AG09309 (cell line): ENCODE results near the gene OR6P1.

Source experiments
- DNase-seq: peaks from one replicate; pipeline ENCODE4 v3.0.0-alpha.2; 2010; ENCODE audit warnings: low read depth
- H3K4me3 ChIP-seq: 2 replicates; pipeline ENCODE4 v1.5.1; 2011; ENCODE audit warnings: mild to moderate bottlenecking, low read depth, low read length, moderate library complexity; ENCODE audit not compliant: control insufficient read depth
- TF ChIP-seq, protein P1 (sequence below): IDR thresholded peaks from 2 replicates; pipeline ENCODE4 v1.5.1; 2011; ENCODE audit warnings: mild to moderate bottlenecking, low read depth, low read length, inconsistent platforms; ENCODE audit not compliant: insufficient read depth, control insufficient read depth; ENCODE audit errors: missing control alignments

Gene OR6P1

DNA sequence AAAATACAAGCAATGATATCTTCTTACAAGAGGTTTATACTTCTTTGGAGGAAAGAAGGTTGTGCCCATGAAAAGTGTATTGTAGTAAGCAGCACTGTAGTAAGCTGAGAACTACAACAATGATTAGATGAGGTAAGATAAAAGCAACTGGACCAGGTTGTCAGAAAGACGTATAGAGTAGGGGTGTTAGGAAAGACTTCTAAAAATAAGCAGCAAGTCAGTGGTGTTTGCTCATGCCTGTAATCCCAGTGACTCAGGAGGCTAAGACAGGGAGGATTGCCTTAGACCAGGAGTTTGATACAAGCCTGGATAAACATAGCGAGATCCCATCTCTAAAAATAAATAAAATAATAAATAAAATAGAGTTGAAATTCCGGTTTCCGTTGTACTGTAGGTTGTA, 13.6 kb upstream of the OR6P1 start:
- TF ChIP-seq, protein P1, sequence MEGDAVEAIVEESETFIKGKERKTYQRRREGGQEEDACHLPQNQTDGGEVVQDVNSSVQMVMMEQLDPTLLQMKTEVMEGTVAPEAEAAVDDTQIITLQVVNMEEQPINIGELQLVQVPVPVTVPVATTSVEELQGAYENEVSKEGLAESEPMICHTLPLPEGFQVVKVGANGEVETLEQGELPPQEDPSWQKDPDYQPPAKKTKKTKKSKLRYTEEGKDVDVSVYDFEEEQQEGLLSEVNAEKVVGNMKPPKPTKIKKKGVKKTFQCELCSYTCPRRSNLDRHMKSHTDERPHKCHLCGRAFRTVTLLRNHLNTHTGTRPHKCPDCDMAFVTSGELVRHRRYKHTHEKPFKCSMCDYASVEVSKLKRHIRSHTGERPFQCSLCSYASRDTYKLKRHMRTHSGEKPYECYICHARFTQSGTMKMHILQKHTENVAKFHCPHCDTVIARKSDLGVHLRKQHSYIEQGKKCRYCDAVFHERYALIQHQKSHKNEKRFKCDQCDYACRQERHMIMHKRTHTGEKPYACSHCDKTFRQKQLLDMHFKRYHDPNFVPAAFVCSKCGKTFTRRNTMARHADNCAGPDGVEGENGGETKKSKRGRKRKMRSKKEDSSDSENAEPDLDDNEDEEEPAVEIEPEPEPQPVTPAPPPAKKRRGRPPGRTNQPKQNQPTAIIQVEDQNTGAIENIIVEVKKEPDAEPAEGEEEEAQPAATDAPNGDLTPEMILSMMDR = no peak
- no peak for DNase-seq
- no peak overlapping the region for H3K4me3 ChIP-seq

DNA sequence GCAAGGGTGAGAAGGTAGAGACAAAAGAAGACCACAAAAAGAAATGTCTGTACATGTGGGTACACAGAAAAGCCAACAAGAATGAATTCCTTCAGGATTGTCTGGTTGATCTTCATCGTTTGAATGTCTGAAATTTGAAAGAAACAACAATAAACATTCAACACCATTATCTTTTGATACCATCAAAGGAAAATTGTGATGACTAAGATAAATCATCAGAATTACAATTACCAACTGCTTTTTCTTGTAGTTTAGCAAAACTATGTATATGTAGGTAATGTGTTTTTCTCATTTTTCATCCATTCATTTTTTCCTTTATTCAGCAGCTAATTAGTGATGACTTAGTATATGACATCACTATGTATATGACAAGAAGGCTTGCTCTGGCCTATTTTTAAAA, 9.4 kb upstream of the OR6P1 start, which contains the start of gene OR10X1:
Gene OR10X1, minus strand, starts transcription at position 167 of the 400 bp plus-strand sequence. Its CDS starts 0 bp downstream, at position 167.
- TF ChIP-seq, protein P1 = no peak
- no peak for DNase-seq
- no peak within 1 kb of the TSS for H3K4me3 ChIP-seq

DNA sequence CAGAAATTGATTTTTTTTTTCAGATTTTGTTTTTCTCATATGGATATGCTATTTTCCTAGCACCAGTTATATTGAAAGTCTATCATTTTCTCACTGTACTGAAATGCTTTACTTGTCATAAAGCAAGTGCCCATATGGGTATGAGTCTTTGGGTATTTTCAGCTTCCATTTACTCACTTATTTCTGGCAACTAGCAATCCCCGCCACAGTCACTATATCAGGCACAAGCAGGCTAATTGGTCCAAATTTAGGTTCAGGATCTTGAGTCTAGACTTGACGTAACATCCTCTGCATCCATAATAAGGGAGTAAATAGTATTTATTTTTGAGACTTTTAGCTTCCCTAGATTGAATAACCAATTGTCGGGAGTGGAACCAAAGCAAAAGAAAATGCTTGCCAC, 7.2 kb upstream of the OR6P1 start:
- TF ChIP-seq, protein P1 = no peak
- DNase-seq = no peak
- H3K4me3 ChIP-seq = no peak overlapping the region

DNA sequence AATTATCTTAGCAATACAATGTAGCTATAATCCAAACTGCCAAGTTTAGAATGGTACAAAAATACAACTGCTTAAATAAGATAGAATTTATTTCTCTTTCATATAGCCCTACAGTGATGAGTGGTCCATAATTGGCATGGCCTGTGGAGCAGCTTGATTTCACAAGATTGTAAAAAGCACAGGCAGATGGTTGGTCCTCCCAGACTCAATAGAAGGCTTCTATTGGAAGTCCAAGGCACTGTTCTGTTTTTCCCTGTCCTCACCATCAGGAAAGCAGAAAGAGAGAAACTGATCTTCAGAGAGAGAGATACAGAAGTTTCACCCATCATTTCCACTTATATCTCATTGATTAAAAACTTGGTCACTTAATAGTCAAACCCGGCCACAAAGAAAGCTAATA, 1.8 kb upstream of the OR6P1 start:
- H3K4me3 ChIP-seq = no peak overlapping the region
- TF ChIP-seq, protein P1 = no peak
- DNase-seq = no peak

DNA sequence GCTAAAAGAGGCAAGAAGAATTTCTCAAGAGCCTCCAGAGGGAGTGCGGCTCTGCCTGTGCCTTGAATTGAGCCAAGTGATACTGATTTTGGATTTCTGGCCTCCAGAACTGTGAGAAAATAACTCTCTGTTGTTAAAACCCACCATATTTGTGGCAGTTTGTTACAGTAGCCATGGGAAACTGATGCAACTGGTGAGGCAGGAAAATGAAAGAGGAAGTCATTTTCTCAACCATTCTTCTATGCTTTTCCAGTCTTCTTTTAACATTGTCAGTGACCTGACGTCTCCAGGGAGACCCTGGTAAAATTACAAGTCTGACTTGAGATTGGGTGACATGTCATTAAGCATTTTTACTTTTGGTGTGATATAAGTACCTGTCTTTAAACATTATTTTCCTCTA, 5.8 kb downstream of the OR6P1 start:
- DNase-seq = no peak
- H3K4me3 ChIP-seq = no peak overlapping the region
- TF ChIP-seq, protein P1 = no peak

DNA sequence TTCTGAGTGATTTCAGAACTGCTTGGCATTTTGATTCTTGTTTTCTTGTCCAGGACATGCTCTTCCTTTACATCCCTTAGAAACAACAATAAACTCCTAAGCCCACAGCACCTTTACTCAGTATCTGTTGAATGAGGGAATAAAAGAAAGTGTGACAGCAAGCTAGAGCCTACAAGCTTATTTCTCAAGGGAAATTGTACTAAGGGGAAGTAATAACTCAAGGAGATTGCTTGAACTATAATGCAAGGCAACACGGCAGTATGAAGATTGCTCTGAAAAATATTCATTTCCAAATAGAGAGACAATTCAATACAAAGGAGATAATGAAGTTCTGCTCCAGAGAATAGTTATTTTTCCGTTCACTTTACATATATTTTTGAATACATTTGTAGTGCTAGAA, 6.5 kb downstream of the OR6P1 start:
- no peak overlapping the region for H3K4me3 ChIP-seq
- no peak for DNase-seq
- TF ChIP-seq, protein P1 = no peak

DNA sequence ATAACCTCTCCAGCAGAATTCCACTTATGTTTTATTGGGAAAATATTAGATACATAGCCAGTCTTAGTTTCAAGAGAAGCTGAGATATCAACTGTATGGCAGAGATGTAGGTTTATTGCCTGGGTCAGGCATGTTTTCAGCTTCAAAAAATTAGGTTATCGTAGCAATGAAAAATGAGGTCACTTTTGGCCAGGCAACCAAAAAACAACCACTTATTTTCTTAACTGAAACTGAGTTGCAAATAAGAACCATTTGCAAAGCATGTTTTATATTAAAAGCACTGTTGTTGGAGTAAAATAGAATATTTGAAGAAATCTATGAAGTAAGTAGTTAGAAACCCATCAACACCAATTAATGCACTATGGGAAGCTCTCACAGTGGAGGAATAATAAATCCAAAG, 10.7 kb downstream of the OR6P1 start:
- no peak for DNase-seq
- TF ChIP-seq, protein P1 = no peak

More for the DNA sequence above, 10.7 kb downstream of the OR6P1 start:
- no peak overlapping the region for H3K4me3 ChIP-seq
